K562 (cell line): ENCODE results near the gene PRKAR1A. TPM values are rescaled to one million over a fixed set of nuclear protein-coding genes. Genes with fewer than 3 reads are reported as not detected.

ENCODE experiments used
- ATAC-seq: fragments of 200-7000 bp; cut with Tn5 transposase; 3 replicates; pipeline ENCODE4 v1.9.1; 2020; ENCODE audit warnings: moderate library complexity
- BruUV-seq: library from RNA; stranded (reverse); fragments of 400-500 nt; replicated peaks from 2 replicates; lab custom pipeline; 2021; lab: Mats Ljungman, UMichigan
- CTCF ChIA-PET: fragments of 300-600 bp; formaldehyde crosslinking; extraction: SDS; loops from one replicate; lab custom pipeline; 2021; ENCODE audit warnings: low intra/inter-chr PET ratio; lab: Yijun Ruan, JAX
- POLR2A ChIA-PET: fragments of 300-600, 350-650 bp; sonication (Branson Sonifier 250); formaldehyde crosslinking; extraction: SDS; loops from one replicate; lab custom pipeline; 2021; ENCODE audit warnings: antibody characterized with exemption, inconsistent platforms; lab: Yijun Ruan, JAX
- DNase-seq, 4 experiments: peaks; one replicate each; pipeline versions ENCODE4 v3.0.0 to v3.0.0-alpha.2; 2011 to 2018; ENCODE audit warnings: low spot score in 3 of 4, mixed read lengths in 3 of 4; ENCODE audit errors: extremely low read depth in 1 of 4
- FAIRE-seq: peaks from 2 replicates; lab custom pipeline; 2011; peaks lifted over from hg19 to GRCh38; lab: Jason Lieb, UNC
- H2AFZ ChIP-seq: 2 replicates; pipeline ENCODE4 v1.6.0; 2011; ENCODE audit warnings: low read depth, low read length, control low read depth, inconsistent platforms
- H3K27ac ChIP-seq: fragments of 200-600 bp; 3 replicates; pipeline ENCODE4 v1.8.0; 2011; ENCODE audit warnings: low read depth, mild to moderate bottlenecking, control low read depth, inconsistent platforms, low read length, moderate library complexity, mixed read lengths; ENCODE audit errors: extremely low read depth
- H3K27me3 ChIP-seq, 2 experiments: fragments of 300-600 bp in 1 of 2; 2 replicates in 1 of 2; 3 replicates in 1 of 2; pipeline versions ENCODE4 v1.6.0 to v1.8.0; 2011; ENCODE audit warnings: inconsistent platforms in 2 of 2, low read length in 2 of 2, mild to moderate bottlenecking in 1 of 2, mixed read lengths in 1 of 2, moderate library complexity in 1 of 2; ENCODE audit not compliant: control insufficient read depth in 2 of 2, insufficient read depth in 2 of 2
- H3K36me3 ChIP-seq: fragments of 300-600 bp; 3 replicates; pipeline ENCODE4 v1.8.0; 2011; ENCODE audit warnings: mild to moderate bottlenecking, low read length, inconsistent platforms; ENCODE audit not compliant: control insufficient read depth, insufficient read depth
- H3K4me1 ChIP-seq, 2 experiments: fragments of 200-600 bp in 1 of 2; replicated peaks in 1 of 2; 2 replicates in 1 of 2; 3 replicates in 1 of 2; pipeline versions ENCODE4 v1.5.1 to v1.8.0; 2011; ENCODE audit warnings: inconsistent platforms in 2 of 2, low read length in 2 of 2, mild to moderate bottlenecking in 1 of 2, mixed read lengths in 1 of 2, moderate library complexity in 1 of 2; ENCODE audit not compliant: control insufficient read depth in 2 of 2, insufficient read depth in 2 of 2
- H3K4me2 ChIP-seq: 2 replicates; pipeline ENCODE4 v1.6.1; 2011; ENCODE audit warnings: low read length, control low read depth, inconsistent platforms, mixed read lengths; ENCODE audit not compliant: insufficient read depth
- H3K4me3 ChIP-seq: fragments of 200-600 bp; sonication (generic), shearing (Covaris generic); 2 replicates; pipeline ENCODE4 v1.5.1; 2016; ENCODE audit warnings: control low read depth, inconsistent platforms
- H3K79me2 ChIP-seq: fragments of 200-600 bp; 3 replicates; pipeline ENCODE4 v1.8.0; 2011; ENCODE audit warnings: low read length, inconsistent platforms; ENCODE audit not compliant: control insufficient read depth, insufficient read depth
- H3K9ac ChIP-seq, 2 experiments: 2 replicates each; pipeline versions ENCODE4 v1.6.0 to v1.6.1; 2011; ENCODE audit warnings: low read depth in 2 of 2, low read length in 2 of 2, control low read depth in 1 of 2, inconsistent platforms in 1 of 2, mild to moderate bottlenecking in 1 of 2, mixed read lengths in 1 of 2; ENCODE audit not compliant: insufficient read depth in 1 of 2
- H3K9me1 ChIP-seq: one replicate; pipeline ENCODE4 v1.6.0; 2011; ENCODE audit warnings: inconsistent platforms, mild to moderate bottlenecking, low read length, moderate library complexity; ENCODE audit not compliant: control insufficient read depth, insufficient read depth
- H3K9me3 ChIP-seq: replicated peaks from 2 replicates; pipeline ENCODE4 v1.5.1; 2011; ENCODE audit warnings: low read depth, low read length, inconsistent platforms; ENCODE audit not compliant: control insufficient read depth, insufficient read depth
- H4K20me1 ChIP-seq: replicated peaks from 2 replicates; pipeline ENCODE4 v1.6.1; 2011; ENCODE audit warnings: low read length, inconsistent platforms, mixed read lengths; ENCODE audit not compliant: control insufficient read depth, insufficient read depth
- BMI1 ChIP-seq: fragments of 150-350 bp; IDR thresholded peaks from 2 replicates; pipeline ENCODE4 v1.6.1; 2014; ENCODE audit warnings: low read length
- BRD9 ChIP-seq: fragments of 450-650 bp; IDR thresholded peaks from 2 replicates; pipeline ENCODE4 v1.6.1; 2018; ENCODE audit warnings: low read depth; ENCODE audit not compliant: partially characterized antibody
- CBX2 ChIP-seq: fragments of 200-600 bp; sonication (generic); IDR thresholded peaks from one replicate; pipeline ENCODE4 v1.6.1; 2012; ENCODE audit warnings: mild to moderate bottlenecking, low read length, inconsistent platforms; ENCODE audit not compliant: insufficient read depth, poor library complexity, severe bottlenecking
- CREB1 ChIP-seq, 2 experiments: sonication (generic) in 1 of 2; formaldehyde crosslinking in 1 of 2; IDR thresholded peaks; 2 replicates each; pipeline versions ENCODE4 v1.6.1 to v1.8.0; 2012 to 2022; ENCODE audit warnings: inconsistent platforms in 1 of 2, mild to moderate bottlenecking in 1 of 2, missing genetic modification reagents in 1 of 2, moderate library complexity in 1 of 2
- DLX4 ChIP-seq: fragments of 250-450 bp; sonication (Bioruptor Pico); IDR thresholded peaks from 2 replicates; pipeline ENCODE4 v1.6.1; 2021; ENCODE audit warnings: mild to moderate bottlenecking
- DPF2 ChIP-seq: fragments of 450-650 bp; IDR thresholded peaks from 2 replicates; pipeline ENCODE4 v1.6.1; 2016
- KDM2B ChIP-seq: fragments of 250-450 bp; sonication (Bioruptor Pico); IDR thresholded peaks from 2 replicates; pipeline ENCODE4 v1.8.0; 2021; ENCODE audit warnings: mild to moderate bottlenecking, moderate library complexity
- MEIS2 ChIP-seq: fragments of 450-650 bp; IDR thresholded peaks from 2 replicates; pipeline ENCODE4 v1.6.1; 2014; ENCODE audit warnings: mild to moderate bottlenecking; ENCODE audit not compliant: partially characterized antibody
- PHB2 ChIP-seq: fragments of 450-650 bp; IDR thresholded peaks from 2 replicates; pipeline ENCODE4 v1.6.1; 2017; ENCODE audit warnings: low read depth
- SMARCA4 ChIP-seq: fragments of 450-650 bp; IDR thresholded peaks from 2 replicates; pipeline ENCODE4 v1.6.1; 2016
- ZNF316 ChIP-seq: fragments of 450-650 bp; IDR thresholded peaks from 2 replicates; pipeline ENCODE4 v1.6.1; 2016
- ZNF740 ChIP-seq, 3 experiments: fragments of 200-800 bp in 1 of 3; sonication (Bioruptor generic) in 1 of 3; sonication (generic) in 1 of 3; formaldehyde crosslinking in 1 of 3; IDR thresholded peaks; 2 replicates each; pipeline versions ENCODE4 v1.6.1 to v1.8.0; 2016 to 2022; ENCODE audit warnings: mild to moderate bottlenecking in 2 of 3, missing compliant biosample characterization in 2 of 3, missing genetic modification characterization in 2 of 3, missing genetic modification reagents in 1 of 3
- ZNF75A ChIP-seq: fragments of 450-650 bp; formaldehyde crosslinking; IDR thresholded peaks from 2 replicates; pipeline ENCODE4 v1.4.0; 2020; ENCODE audit warnings: mild to moderate bottlenecking
- ZZZ3 ChIP-seq: fragments of 450-650 bp; IDR thresholded peaks from 2 replicates; pipeline ENCODE4 v1.6.1; 2016; ENCODE audit warnings: antibody characterized with exemption, mild to moderate bottlenecking, moderate library complexity
- WGBS: fragments of 100-300 bp; shearing (Covaris generic); methylation state at CpG from one replicate; pipeline ENCODE4 v1.1.6; 2016; ENCODE audit warnings: low coverage, mixed read lengths; ENCODE audit not compliant: insufficient coverage; ENCODE audit errors: missing lambda C conversion rate; 5-methylcytosine and 5-hydroxymethylcytosine counted together
- in situ Hi-C: fragments of 300-500 bp; cut with MboI; formaldehyde crosslinking; loops from 4 replicates; pipeline ENCODE4 v1.15.0; 2018; ENCODE audit warnings: inconsistent platforms, mixed read lengths
- intact Hi-C: fragments of 100-400 bp; cut with micrococcal nuclease; formaldehyde crosslinking; loops from 2 replicates; pipeline ENCODE4 v1.14.2; 2022
- polyA plus RNA-seq, 8 experiments: library from polyadenylated mRNA; depleted of rRNA in 4 of 8; stranded (reverse) in 5 of 8; unstranded in 3 of 8; fragments of >200 nt; fragmentation: Nextera tagmentation in 2 of 8; fragmentation: Illumina TruSeq in 1 of 8; extraction: Ambion mirVana in 2 of 8; extraction: Trizol in 1 of 8; gene quantifications; 2 replicates each; pipeline versions ENCODE4 v1.2.1 to v1.2.3, GENCODE V29; 2011 to 2014; ENCODE audit warnings: inconsistent platforms in 1 of 8, missing spikeins in 1 of 8
- total RNA-seq, 7 experiments: library from RNA; depleted of rRNA in 6 of 7; stranded (reverse); fragments of >200 nt in 6 of 7; fragmentation: Illumina TruSeq in 2 of 7; extraction: Trizol in 2 of 7; gene quantifications; 2 replicates each; pipeline versions ENCODE4 v1.2.1 to v1.2.3, GENCODE V29; 2011 to 2021; ENCODE audit warnings: low replicate concordance in 1 of 7

PRKAR1A gene
- total and polyA plus RNA-seq, 9 of the 15 experiments (the other 6 are each of a cell fraction or from before 2014, with no cell fraction given), result 15.0 to 95.6 (median 67.5) TPM

- TF ChIP-seq KDM2B (CRISPR knock-in tag), result no peak
- no peak for TF ChIP-seq BRD9
- TF ChIP-seq PHB2, result no peak
- TF ChIP-seq ZZZ3, result no peak
- TF ChIP-seq BMI1, result no peak
Observed at GRCh38 chr17:68531252-68531651, 19.0 kb downstream of the PRKAR1A start (continued).

- 95% methylated on average over 3 of the region's 3 CpGs for WGBS
Observed at GRCh38 chr17:68532826-68533225, 20.6 kb downstream of the PRKAR1A start.

More at GRCh38 chr17:68532826-68533225, 20.6 kb downstream of the PRKAR1A start:
- Histone ChIP-seq H3K79me2 (no peaks in the 10 kb centered on the region), H2AFZ (no peak overlapping the region), H3K4me1 (no peaks in the 10 kb centered on the region), H3K9ac (no peak overlapping the region), H4K20me1 (no peaks in the 10 kb centered on the region), H3K4me2 (no peak overlapping the region), H3K27ac (no peak overlapping the region), H3K27me3 (no peaks in the 10 kb centered on the region), H3K9me1 (no peaks in the 10 kb centered on the region), H3K4me3 (no peak overlapping the region), H3K36me3 (peaks cover 63% of the 10 kb centered on the region; the same call in 2 of the 3 replicates), H3K9me3 (no peaks in the 10 kb centered on the region)
- FAIRE-seq (no peak), ATAC-seq (no peak), DNase-seq (no peak)
- BruUV-seq, result no TSS peak
- CTCF ChIA-PET, result interaction anchor here (0.6 kb wide), 1 partner anchor 701 kb away, joined by 3 read pairs; no protein-coding TSS in a partner anchor
- in situ Hi-C loops (no loop called here), intact Hi-C loops (no loop called here)
- TF ChIP-seq SMARCA4 (no peak), DPF2 (no peak), CBX2 (no peak), ZNF316 (no peak), DLX4 (CRISPR knock-in tag) (no peak), ZNF740 (CRISPR knock-in tag; IDR thresholded peaks at IDR 0.05) (no peak), ZNF740 (tag; IDR thresholded peaks at IDR 0.05) (no peak), KDM2B (CRISPR knock-in tag) (no peak), MEIS2 (no peak), ZNF75A (CRISPR knock-in tag) (no peak), CREB1 (IDR thresholded peaks at IDR 0.05) (no peak), CREB1 (CRISPR knock-in tag; IDR thresholded peaks at IDR 0.05) (no peak)
- POLR2A ChIA-PET, result no interaction called here
